ENCODE data around the gene MYO7B.

DNA sequence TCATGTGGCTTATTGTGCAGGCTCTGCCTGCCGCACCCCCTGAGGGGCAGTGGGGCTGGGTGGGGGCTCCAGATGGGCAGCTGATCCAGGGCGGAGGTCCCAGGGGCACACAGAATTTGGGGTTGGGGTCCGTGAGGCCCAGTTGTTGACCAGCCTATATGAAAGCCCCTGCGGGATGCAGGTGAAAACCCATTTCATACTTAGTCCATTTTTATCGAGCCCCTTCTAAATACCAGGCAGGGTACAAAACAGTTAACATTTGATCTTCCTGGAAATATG lies 30.6 kb downstream of the MYO7B start:
- TF ChIP-seq POLR2A (IDR thresholded peaks at IDR 0.05) = no peak
- TF ChIP-seq, protein P1, sequence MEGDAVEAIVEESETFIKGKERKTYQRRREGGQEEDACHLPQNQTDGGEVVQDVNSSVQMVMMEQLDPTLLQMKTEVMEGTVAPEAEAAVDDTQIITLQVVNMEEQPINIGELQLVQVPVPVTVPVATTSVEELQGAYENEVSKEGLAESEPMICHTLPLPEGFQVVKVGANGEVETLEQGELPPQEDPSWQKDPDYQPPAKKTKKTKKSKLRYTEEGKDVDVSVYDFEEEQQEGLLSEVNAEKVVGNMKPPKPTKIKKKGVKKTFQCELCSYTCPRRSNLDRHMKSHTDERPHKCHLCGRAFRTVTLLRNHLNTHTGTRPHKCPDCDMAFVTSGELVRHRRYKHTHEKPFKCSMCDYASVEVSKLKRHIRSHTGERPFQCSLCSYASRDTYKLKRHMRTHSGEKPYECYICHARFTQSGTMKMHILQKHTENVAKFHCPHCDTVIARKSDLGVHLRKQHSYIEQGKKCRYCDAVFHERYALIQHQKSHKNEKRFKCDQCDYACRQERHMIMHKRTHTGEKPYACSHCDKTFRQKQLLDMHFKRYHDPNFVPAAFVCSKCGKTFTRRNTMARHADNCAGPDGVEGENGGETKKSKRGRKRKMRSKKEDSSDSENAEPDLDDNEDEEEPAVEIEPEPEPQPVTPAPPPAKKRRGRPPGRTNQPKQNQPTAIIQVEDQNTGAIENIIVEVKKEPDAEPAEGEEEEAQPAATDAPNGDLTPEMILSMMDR (IDR thresholded peaks at IDR 0.05) = no peak
